NCI-H774 (cell line): ENCODE data around the gene LRMDA.

Experiments used
- DNase-seq: peaks from one replicate; lab custom pipeline; 2025; lab: John Stamatoyannopoulos, UW

Gene LRMDA

GRCh38 chr10:76274933-76275332, 843.5 kb downstream of the LRMDA start:
- DNase-seq, result no peak

GRCh38 chr10:76278811-76279460, 847.5 kb downstream of the LRMDA start:
- DNase-seq, result no peak

GRCh38 chr10:76281659-76282058, 850.2 kb downstream of the LRMDA start:
- DNase-seq, result no peak

GRCh38 chr10:76282061-76283025, 850.9 kb downstream of the LRMDA start:
- DNase-seq, result peak; percentile 51

- DNase-seq, result no peak
Observed at GRCh38 chr10:76284351-76284750, 852.9 kb downstream of the LRMDA start.

- DNase-seq, result no peak
Observed at GRCh38 chr10:76285012-76285411, 853.6 kb downstream of the LRMDA start.

- DNase-seq, result no peak
Observed at GRCh38 chr10:76285515-76285914, 854.1 kb downstream of the LRMDA start.

- no peak for DNase-seq
Observed at GRCh38 chr10:76286536-76286935, 855.1 kb downstream of the LRMDA start.

- no peak for DNase-seq
Observed at GRCh38 chr10:76287856-76288255, 856.4 kb downstream of the LRMDA start.

GRCh38 chr10:76291175-76291574, 859.8 kb downstream of the LRMDA start:
- no peak for DNase-seq

GRCh38 chr10:76291885-76292284, 860.5 kb downstream of the LRMDA start:
- no peak for DNase-seq

- DNase-seq, result no peak
Observed at GRCh38 chr10:76296957-76297356, 865.5 kb downstream of the LRMDA start.

GRCh38 chr10:76297358-76297757, 865.9 kb downstream of the LRMDA start:
- DNase-seq, result no peak

GRCh38 chr10:76297780-76298281, 866.4 kb downstream of the LRMDA start:
- DNase-seq, result peak; percentile 90

- no peak for DNase-seq
Observed at GRCh38 chr10:76298329-76298728, 866.9 kb downstream of the LRMDA start.

GRCh38 chr10:76299501-76299900, 868.1 kb downstream of the LRMDA start:
- DNase-seq, result no peak

GRCh38 chr10:76301211-76301610, 869.8 kb downstream of the LRMDA start:
- no peak for DNase-seq

- DNase-seq, result peak; percentile 14
Observed at GRCh38 chr10:76301950-76302349, 870.5 kb downstream of the LRMDA start.

GRCh38 chr10:76302481-76302880, 871.1 kb downstream of the LRMDA start:
- DNase-seq, result no peak

- DNase-seq, result no peak
Observed at GRCh38 chr10:76302961-76303630, 871.7 kb downstream of the LRMDA start.

- DNase-seq, result peak; percentile 80
Observed at GRCh38 chr10:76303682-76304316, 872.4 kb downstream of the LRMDA start.
